PC-3 (cell line): ENCODE data around the gene ACAP2. TPM values are rescaled to one million over a fixed set of nuclear protein-coding genes. Genes with fewer than 3 reads are reported as not detected.

Source experiments
- ATAC-seq: fragments of 200-7000 bp; cut with Tn5 transposase; 2 replicates; pipeline ENCODE4 v1.9.1; 2020; ENCODE audit warnings: mild to moderate bottlenecking, moderate library complexity
- BruUV-seq: library from RNA; stranded (reverse); fragments of 400-500 nt; replicated peaks from 2 replicates; lab custom pipeline; 2021; lab: Mats Ljungman, UMichigan
- CTCF ChIA-PET: fragments of 300-600 bp; sonication (Branson Sonifier 250); formaldehyde crosslinking; loops from one replicate; lab custom pipeline; 2022; ENCODE audit warnings: antibody characterized with exemption; lab: Charles Lee
- POLR2A ChIA-PET: fragments of 300-600 bp; sonication (Branson Sonifier 250); formaldehyde crosslinking; loops from one replicate; lab custom pipeline; 2022; ENCODE audit warnings: antibody characterized with exemption; ENCODE audit not compliant: unreplicated experiment; lab: Charles Lee
- DNase-seq: peaks from one replicate; pipeline ENCODE4 v3.0.0-alpha.2; 2015
- H2AFZ ChIP-seq: fragments of 300-600 bp; sonication (generic); 2 replicates; pipeline ENCODE4 v1.6.0; 2016; ENCODE audit warnings: antibody characterized with exemption, low read length
- H3F3A ChIP-seq: fragments of 300-600 bp; sonication (generic); one replicate; pipeline ENCODE4 v1.6.0; 2017; ENCODE audit warnings: antibody characterized with exemption, low read length, control low read depth, mild to moderate bottlenecking; ENCODE audit not compliant: unreplicated experiment
- H3K27ac ChIP-seq: fragments of 300-600 bp; sonication (generic); 2 replicates; pipeline ENCODE4 v1.5.1; 2016; ENCODE audit warnings: mild to moderate bottlenecking, low read length
- H3K27me3 ChIP-seq: fragments of 300-600 bp; sonication (generic); 2 replicates; pipeline ENCODE4 v1.6.1; 2016; ENCODE audit warnings: low read length, mixed read lengths
- H3K36me3 ChIP-seq: fragments of 300-600 bp; sonication (generic); 2 replicates; pipeline ENCODE4 v1.6.1; 2016; ENCODE audit warnings: low read depth, mixed run types, low read length, mixed read lengths
- H3K4me1 ChIP-seq: fragments of 300-600 bp; sonication (generic); 2 replicates; pipeline ENCODE4 v1.5.1; 2016; ENCODE audit warnings: low read length; ENCODE audit not compliant: insufficient read depth
- H3K4me2 ChIP-seq: fragments of 300-600 bp; sonication (generic); 2 replicates; pipeline ENCODE4 v1.6.0; 2016; ENCODE audit warnings: low read length
- H3K4me3 ChIP-seq: fragments of 300-600 bp; sonication (generic); 2 replicates; pipeline ENCODE4 v1.5.1; 2016; ENCODE audit warnings: mild to moderate bottlenecking, low read length, mixed read lengths
- H3K79me2 ChIP-seq: fragments of 300-600 bp; sonication (generic); 2 replicates; pipeline ENCODE4 v1.6.1; 2017; ENCODE audit warnings: low read length, mixed read lengths
- H3K9ac ChIP-seq: fragments of 300-600 bp; sonication (generic); 2 replicates; pipeline ENCODE4 v1.6.0; 2016; ENCODE audit warnings: mild to moderate bottlenecking, low read length
- H3K9me2 ChIP-seq: fragments of 300-600 bp; sonication (generic); replicated peaks from 2 replicates; pipeline ENCODE4 v1.6.1; 2016; ENCODE audit warnings: mixed run types, low read length, mixed read lengths
- H3K9me3 ChIP-seq: fragments of 300-600 bp; sonication (generic); 2 replicates; pipeline ENCODE4 v1.6.1; 2016; ENCODE audit warnings: low read length, mixed read lengths
- H4K20me1 ChIP-seq: fragments of 300-600 bp; sonication (generic); 2 replicates; pipeline ENCODE4 v1.6.1; 2016; ENCODE audit warnings: low read length, mixed read lengths
- EZH2 ChIP-seq: fragments of 300-600 bp; sonication (generic); IDR thresholded peaks from one replicate; pipeline ENCODE4 v1.6.1; 2017; ENCODE audit warnings: antibody characterized with exemption, mild to moderate bottlenecking, low read length; ENCODE audit not compliant: unreplicated experiment
- EZH2phosphoT487 ChIP-seq: fragments of 300-600 bp; sonication (generic); IDR thresholded peaks from 2 replicates; pipeline ENCODE4 v1.6.1; 2018; ENCODE audit warnings: mild to moderate bottlenecking, antibody characterized with exemption, low read length, borderline replicate concordance
- intact Hi-C: fragments of 100-400 bp; cut with micrococcal nuclease; formaldehyde crosslinking; loops from 2 replicates; pipeline ENCODE4 v1.9.0; 2023
- total RNA-seq: library from RNA; depleted of rRNA; stranded (reverse); fragments of >200 nt; gene quantifications from 2 replicates; pipeline ENCODE4 v1.2.3, GENCODE V29; 2014
- TF ChIP-seq, protein P1 (sequence below): fragments of 300-600 bp; sonication (generic); conservative IDR thresholded peaks from 2 replicates; pipeline ENCODE4 v1.5.1; 2017; ENCODE audit warnings: antibody characterized with exemption, low read depth, mild to moderate bottlenecking, low read length

Gene ACAP2
- total RNA-seq, 1 experiment from 2014 or later = 33.5 TPM

- Histone ChIP-seq H3K27ac (no peak overlapping the region), H3K4me2 (no peak overlapping the region), H4K20me1 (no peaks in the 10 kb centered on the region), H3K36me3 (no peaks in the 10 kb centered on the region), H3K4me1 (no peaks in the 10 kb centered on the region), H3K27me3 (no peaks in the 10 kb centered on the region), H3K4me3 (no peak overlapping the region), H3K9me2 (no peaks in the 10 kb centered on the region), H3K9ac (no peak overlapping the region), H2AFZ (no peak overlapping the region), H3F3A (no peaks in the 10 kb centered on the region), H3K9me3 (no peaks in the 10 kb centered on the region), H3K79me2 (peaks cover 9% of the 10 kb centered on the region; the same call in 1 of the 2 replicates)
- intact Hi-C loops = no loop called here
- DNase-seq (no peak), ATAC-seq (no peak)
- ChIA-PET POLR2A (no interaction called here), CTCF (no interaction called here)
- TF ChIP-seq, protein P1, sequence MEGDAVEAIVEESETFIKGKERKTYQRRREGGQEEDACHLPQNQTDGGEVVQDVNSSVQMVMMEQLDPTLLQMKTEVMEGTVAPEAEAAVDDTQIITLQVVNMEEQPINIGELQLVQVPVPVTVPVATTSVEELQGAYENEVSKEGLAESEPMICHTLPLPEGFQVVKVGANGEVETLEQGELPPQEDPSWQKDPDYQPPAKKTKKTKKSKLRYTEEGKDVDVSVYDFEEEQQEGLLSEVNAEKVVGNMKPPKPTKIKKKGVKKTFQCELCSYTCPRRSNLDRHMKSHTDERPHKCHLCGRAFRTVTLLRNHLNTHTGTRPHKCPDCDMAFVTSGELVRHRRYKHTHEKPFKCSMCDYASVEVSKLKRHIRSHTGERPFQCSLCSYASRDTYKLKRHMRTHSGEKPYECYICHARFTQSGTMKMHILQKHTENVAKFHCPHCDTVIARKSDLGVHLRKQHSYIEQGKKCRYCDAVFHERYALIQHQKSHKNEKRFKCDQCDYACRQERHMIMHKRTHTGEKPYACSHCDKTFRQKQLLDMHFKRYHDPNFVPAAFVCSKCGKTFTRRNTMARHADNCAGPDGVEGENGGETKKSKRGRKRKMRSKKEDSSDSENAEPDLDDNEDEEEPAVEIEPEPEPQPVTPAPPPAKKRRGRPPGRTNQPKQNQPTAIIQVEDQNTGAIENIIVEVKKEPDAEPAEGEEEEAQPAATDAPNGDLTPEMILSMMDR = no peak
- TF ChIP-seq EZH2 (no peak), EZH2phosphoT487 (no peak)
- BruUV-seq = no TSS peak
Measured at GRCh38 chr3:195241592-195242355, 201.0 kb downstream of the ACAP2 start.

DNA sequence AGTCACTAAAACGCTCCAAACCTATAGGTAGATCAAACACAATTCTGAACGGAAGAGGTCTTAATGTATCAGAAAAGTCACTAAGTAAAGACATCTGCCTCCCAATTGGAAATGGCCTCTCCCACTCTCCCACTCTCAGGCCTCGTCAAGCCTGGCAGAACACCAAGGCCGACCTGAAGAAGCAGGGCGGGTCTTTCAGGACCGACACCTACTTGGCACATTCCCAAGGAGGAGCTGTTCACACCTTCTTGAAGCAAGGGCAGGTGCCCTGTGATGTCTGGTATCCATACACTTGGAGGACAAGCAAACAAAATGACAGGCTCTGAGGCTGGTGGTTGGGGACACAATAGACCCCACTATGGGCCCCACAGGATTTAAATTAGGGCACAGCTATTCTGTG, 201.9 kb downstream of the ACAP2 start:
- no peaks in the 10 kb centered on the region for H3K9me2 ChIP-seq
- intact Hi-C loops = no loop called here
- no peak overlapping the region for H3K9ac ChIP-seq
- H3K4me3 ChIP-seq = no peak overlapping the region
- H3K4me2 ChIP-seq = no peak overlapping the region
- BruUV-seq = no TSS peak
- H3K27ac ChIP-seq = no peak overlapping the region
- ChIA-PET CTCF (no interaction called here), POLR2A (no interaction called here)
- H3F3A ChIP-seq = no peaks in the 10 kb centered on the region
- H3K36me3 ChIP-seq = no peaks in the 10 kb centered on the region
- no peaks in the 10 kb centered on the region for H4K20me1 ChIP-seq
- H3K27me3 ChIP-seq = no peaks in the 10 kb centered on the region
- H2AFZ ChIP-seq = no peak overlapping the region
- H3K4me1 ChIP-seq = no peaks in the 10 kb centered on the region
- no peak for ATAC-seq
- H3K79me2 ChIP-seq = peaks cover 9% of the 10 kb centered on the region; the same call in 1 of the 2 replicates
- no peaks in the 10 kb centered on the region for H3K9me3 ChIP-seq
- no peak for DNase-seq
- TF ChIP-seq, protein P1 = no peak
- TF ChIP-seq EZH2 (no peak), EZH2phosphoT487 (no peak)

DNA sequence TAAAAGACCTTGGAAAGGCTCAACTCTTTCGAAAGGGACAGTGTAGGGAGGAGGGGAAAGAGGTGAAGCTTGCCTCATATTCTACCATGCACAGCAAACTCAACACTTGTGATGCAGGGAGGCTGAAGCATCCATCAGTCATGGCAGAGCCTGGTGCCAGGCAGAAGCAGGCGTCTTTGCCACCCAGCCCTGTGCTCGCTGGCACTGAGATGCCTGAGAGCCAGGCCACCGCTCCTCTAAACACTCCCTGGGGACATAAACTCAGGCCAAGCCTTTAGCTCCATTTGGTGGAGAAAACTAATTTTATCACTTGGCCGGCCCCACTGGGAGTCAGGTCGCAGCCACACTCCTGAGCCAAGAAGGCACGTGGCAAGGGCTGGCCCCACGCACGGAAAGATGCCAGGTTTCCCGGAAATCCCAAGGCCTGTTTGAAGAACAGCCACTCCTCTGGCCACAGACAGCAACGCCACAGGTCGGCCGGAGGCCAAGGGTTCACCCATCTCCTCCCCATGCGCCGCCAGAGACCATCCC, 202.6 kb downstream of the ACAP2 start:
- H3K4me2 ChIP-seq = no peak overlapping the region
- H4K20me1 ChIP-seq = no peaks in the 10 kb centered on the region
- no peak overlapping the region for H3K9ac ChIP-seq
- no peak overlapping the region for H3K4me3 ChIP-seq
- no peaks in the 10 kb centered on the region for H3F3A ChIP-seq
- H3K9me2 ChIP-seq = no peaks in the 10 kb centered on the region
- H3K79me2 ChIP-seq = peaks cover 9% of the 10 kb centered on the region; the same call in 1 of the 2 replicates
- no peak overlapping the region for H2AFZ ChIP-seq
- ATAC-seq (no peak), DNase-seq (no peak)
- no peaks in the 10 kb centered on the region for H3K27me3 ChIP-seq
- BruUV-seq = no TSS peak
- H3K4me1 ChIP-seq = no peaks in the 10 kb centered on the region
- CTCF ChIA-PET = no interaction called here
- H3K36me3 ChIP-seq = no peaks in the 10 kb centered on the region
- TF ChIP-seq EZH2phosphoT487 (no peak), EZH2 (no peak)
- TF ChIP-seq, protein P1 = no peak
- no peaks in the 10 kb centered on the region for H3K9me3 ChIP-seq
- POLR2A ChIA-PET = no interaction called here
- intact Hi-C loops = no loop called here
- no peak overlapping the region for H3K27ac ChIP-seq
